GM13976 (cell line): ENCODE data around the gene UGT1A7.

ENCODE experiments used
- DNase-seq: peaks from one replicate; pipeline ENCODE4 v3.0.0; 2012; ENCODE audit warnings: low spot score
- CTCF ChIP-seq: IDR thresholded peaks from 2 replicates; pipeline ENCODE4 v1.5.1; 2012; ENCODE audit warnings: borderline replicate concordance, mild to moderate bottlenecking; ENCODE audit not compliant: insufficient read depth; ENCODE audit errors: extremely low read depth, missing control alignments, control extremely low read depth
- in situ Hi-C: fragments of 300-500 bp; cut with MboI; formaldehyde crosslinking; loops from one replicate; pipeline ENCODE4 v1.12.0; 2022; ENCODE audit warnings: low sequenced_read_pairs, mixed read lengths, inconsistent platforms; ENCODE audit not compliant: unreplicated experiment

UGT1A7 gene

GRCh38 chr2:233796254-233796653 lies 114.6 kb downstream of the UGT1A7 start:
- TF ChIP-seq CTCF, result no peak
- in situ Hi-C loops, result no loop called here
- DNase-seq, result no peak

GRCh38 chr2:233798335-233799086 lies 116.8 kb downstream of the UGT1A7 start:
- in situ Hi-C loops, result no loop called here
- no peak for TF ChIP-seq CTCF
- no peak for DNase-seq

- DNase-seq, result no peak
- in situ Hi-C loops, result no loop called here
- TF ChIP-seq CTCF, result no peak
These were observed 117.5 kb downstream of the UGT1A7 start for GRCh38 chr2:233799087-233799665.

GRCh38 chr2:233799716-233800115 lies 118.0 kb downstream of the UGT1A7 start:
- in situ Hi-C loops, result no loop called here
- DNase-seq, result no peak
- no peak for TF ChIP-seq CTCF

GRCh38 chr2:233800208-233800607 lies 118.5 kb downstream of the UGT1A7 start:
- DNase-seq, result no peak
- in situ Hi-C loops, result no loop called here
- no peak for TF ChIP-seq CTCF

GRCh38 chr2:233801357-233802131 lies 119.8 kb downstream of the UGT1A7 start:
- in situ Hi-C loops, result no loop called here
- TF ChIP-seq CTCF, result peak; percentile 3
- peak; percentile 41 for DNase-seq
